ENCODE measurements around the gene ANO1.

The ANO1 gene

GRCh38 chr11:70119502-70119901 lies 41.4 kb downstream of the ANO1 start:
- no peak for DNase-seq

- DNase-seq, result no peak
Measured at GRCh38 chr11:70120674-70121073, 42.6 kb downstream of the ANO1 start.

GRCh38 chr11:70122490-70123198 lies 44.5 kb downstream of the ANO1 start:
- DNase-seq, result no peak

- no peak for DNase-seq
Measured at GRCh38 chr11:70123711-70124110, 45.6 kb downstream of the ANO1 start.

- DNase-seq, result peak; percentile 55
Measured at GRCh38 chr11:70124321-70125000, 46.3 kb downstream of the ANO1 start.

GRCh38 chr11:70126494-70126893 lies 48.4 kb downstream of the ANO1 start:
- no peak for DNase-seq

GRCh38 chr11:70127653-70128434 lies 49.7 kb downstream of the ANO1 start:
- no peak for DNase-seq

GRCh38 chr11:70128435-70128906 lies 50.4 kb downstream of the ANO1 start:
- DNase-seq, result no peak

- no peak for DNase-seq
Measured at GRCh38 chr11:70129051-70129592, 51.0 kb downstream of the ANO1 start.

- no peak for DNase-seq
Measured at GRCh38 chr11:70130636-70131035, 52.5 kb downstream of the ANO1 start.

GRCh38 chr11:70131606-70132190 lies 53.6 kb downstream of the ANO1 start:
- DNase-seq, result no peak

- DNase-seq, result no peak
Measured at GRCh38 chr11:70132641-70133040, 54.5 kb downstream of the ANO1 start.

- no peak for DNase-seq
Measured at GRCh38 chr11:70133771-70134335, 55.7 kb downstream of the ANO1 start.

GRCh38 chr11:70134490-70134889 lies 56.4 kb downstream of the ANO1 start:
- no peak for DNase-seq

- peak; percentile 91 for DNase-seq
Measured at GRCh38 chr11:70135142-70135541, 57.0 kb downstream of the ANO1 start.

- DNase-seq, result peak; percentile 91
Measured at GRCh38 chr11:70135625-70136059, 57.5 kb downstream of the ANO1 start.

GRCh38 chr11:70137383-70137782 lies 59.3 kb downstream of the ANO1 start:
- no peak for DNase-seq

- DNase-seq, result no peak
Measured at GRCh38 chr11:70138403-70138802, 60.3 kb downstream of the ANO1 start.

- DNase-seq, result no peak
Measured at GRCh38 chr11:70139785-70140410, 61.8 kb downstream of the ANO1 start.

- no peak for DNase-seq
Measured at GRCh38 chr11:70140711-70141485, 62.8 kb downstream of the ANO1 start.
